ENCODE results near the gene MEI4. TPM values are rescaled to one million over a fixed set of nuclear protein-coding genes. Genes with fewer than 3 reads are reported as not detected.

The MEI4 gene
- total RNA-seq, 1 donor from 2014 or later = not detected

DNA sequence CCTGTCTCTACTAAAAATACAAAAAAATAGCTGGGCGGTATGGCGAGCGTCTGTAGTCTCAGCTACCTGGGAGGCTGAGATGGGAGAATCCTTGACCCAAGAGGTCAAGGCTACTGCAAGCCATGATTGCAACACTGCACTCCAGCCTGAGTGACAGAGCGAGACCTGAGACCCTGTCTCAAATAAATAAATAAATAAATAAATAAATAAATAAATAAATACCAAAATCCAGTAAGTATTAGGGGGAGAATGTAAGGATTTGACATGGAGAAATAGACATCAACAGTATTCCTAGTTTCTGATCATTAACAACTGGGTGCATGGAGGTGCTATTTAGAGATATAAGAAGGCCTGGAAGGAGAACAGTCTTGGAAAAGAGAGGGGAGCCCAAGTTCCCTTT, 125.7 kb downstream of the MEI4 start:
- H3K4me1 Mint-ChIP-seq (ENCODE audit: unreplicated experiment) = no peaks in the 10 kb centered on the region
- TF ChIP-seq, protein P1, sequence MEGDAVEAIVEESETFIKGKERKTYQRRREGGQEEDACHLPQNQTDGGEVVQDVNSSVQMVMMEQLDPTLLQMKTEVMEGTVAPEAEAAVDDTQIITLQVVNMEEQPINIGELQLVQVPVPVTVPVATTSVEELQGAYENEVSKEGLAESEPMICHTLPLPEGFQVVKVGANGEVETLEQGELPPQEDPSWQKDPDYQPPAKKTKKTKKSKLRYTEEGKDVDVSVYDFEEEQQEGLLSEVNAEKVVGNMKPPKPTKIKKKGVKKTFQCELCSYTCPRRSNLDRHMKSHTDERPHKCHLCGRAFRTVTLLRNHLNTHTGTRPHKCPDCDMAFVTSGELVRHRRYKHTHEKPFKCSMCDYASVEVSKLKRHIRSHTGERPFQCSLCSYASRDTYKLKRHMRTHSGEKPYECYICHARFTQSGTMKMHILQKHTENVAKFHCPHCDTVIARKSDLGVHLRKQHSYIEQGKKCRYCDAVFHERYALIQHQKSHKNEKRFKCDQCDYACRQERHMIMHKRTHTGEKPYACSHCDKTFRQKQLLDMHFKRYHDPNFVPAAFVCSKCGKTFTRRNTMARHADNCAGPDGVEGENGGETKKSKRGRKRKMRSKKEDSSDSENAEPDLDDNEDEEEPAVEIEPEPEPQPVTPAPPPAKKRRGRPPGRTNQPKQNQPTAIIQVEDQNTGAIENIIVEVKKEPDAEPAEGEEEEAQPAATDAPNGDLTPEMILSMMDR (IDR thresholded peaks at IDR 0.05) = no peak
- no peak overlapping the region for H3K27ac Mint-ChIP-seq (ENCODE audit: unreplicated experiment)
- H3K9me3 Mint-ChIP-seq (ENCODE audit: unreplicated experiment) = no peaks in the 10 kb centered on the region
- no peaks in the 10 kb centered on the region for H3K27me3 Mint-ChIP-seq (ENCODE audit: unreplicated experiment)
- H3K4me3 Mint-ChIP-seq (ENCODE audit: unreplicated experiment) = no peak overlapping the region
- H3K36me3 Mint-ChIP-seq (ENCODE audit: unreplicated experiment) = no peaks in the 10 kb centered on the region
- no peak for DNase-seq (ENCODE audit: extremely low spot score, unreplicated experiment)

DNA sequence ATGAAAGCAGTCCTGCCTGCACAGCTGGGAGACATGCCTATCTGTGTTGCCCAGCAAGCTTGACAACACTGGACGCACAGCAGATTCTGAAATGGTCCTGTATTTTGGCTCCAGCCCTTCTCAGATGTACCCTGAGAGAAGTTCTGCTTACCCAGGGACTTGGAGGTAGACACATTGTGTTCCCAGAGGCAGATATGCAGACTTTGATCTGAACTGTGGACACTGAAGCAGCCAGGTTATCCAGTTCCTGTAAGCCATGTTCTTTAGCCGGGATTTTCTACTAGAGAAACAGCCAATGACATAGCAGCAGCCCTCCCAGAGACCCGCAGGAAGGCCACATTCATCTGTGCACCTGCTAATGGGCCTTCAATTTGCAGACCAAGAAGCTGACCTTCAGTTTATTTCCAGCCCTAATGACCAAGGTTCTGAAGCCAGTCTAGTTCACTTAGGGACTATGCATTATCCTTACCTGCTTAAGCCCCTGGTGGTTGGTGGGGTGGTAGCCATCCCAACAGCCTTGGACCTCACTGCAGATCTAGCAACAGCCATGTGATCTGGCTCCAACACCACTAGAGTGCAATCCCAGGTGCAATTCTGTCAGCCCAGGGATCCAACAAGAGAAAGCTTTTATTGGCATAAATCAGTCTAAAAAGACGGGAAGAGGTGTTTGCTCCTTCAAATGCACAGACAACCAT, 134.2 kb downstream of the MEI4 start:
- Mint-ChIP-seq H3K9me3 (ENCODE audit: unreplicated experiment) (peaks cover 5% of the 10 kb centered on the region), H3K27ac (ENCODE audit: unreplicated experiment) (no peak overlapping the region), H3K4me1 (ENCODE audit: unreplicated experiment) (no peaks in the 10 kb centered on the region), H3K4me3 (ENCODE audit: unreplicated experiment) (no peak overlapping the region), H3K36me3 (ENCODE audit: unreplicated experiment) (no peaks in the 10 kb centered on the region), H3K27me3 (ENCODE audit: unreplicated experiment) (no peaks in the 10 kb centered on the region)
- TF ChIP-seq, protein P1 (IDR thresholded peaks at IDR 0.05) = no peak
- no peak for DNase-seq (ENCODE audit: extremely low spot score, unreplicated experiment)

DNA sequence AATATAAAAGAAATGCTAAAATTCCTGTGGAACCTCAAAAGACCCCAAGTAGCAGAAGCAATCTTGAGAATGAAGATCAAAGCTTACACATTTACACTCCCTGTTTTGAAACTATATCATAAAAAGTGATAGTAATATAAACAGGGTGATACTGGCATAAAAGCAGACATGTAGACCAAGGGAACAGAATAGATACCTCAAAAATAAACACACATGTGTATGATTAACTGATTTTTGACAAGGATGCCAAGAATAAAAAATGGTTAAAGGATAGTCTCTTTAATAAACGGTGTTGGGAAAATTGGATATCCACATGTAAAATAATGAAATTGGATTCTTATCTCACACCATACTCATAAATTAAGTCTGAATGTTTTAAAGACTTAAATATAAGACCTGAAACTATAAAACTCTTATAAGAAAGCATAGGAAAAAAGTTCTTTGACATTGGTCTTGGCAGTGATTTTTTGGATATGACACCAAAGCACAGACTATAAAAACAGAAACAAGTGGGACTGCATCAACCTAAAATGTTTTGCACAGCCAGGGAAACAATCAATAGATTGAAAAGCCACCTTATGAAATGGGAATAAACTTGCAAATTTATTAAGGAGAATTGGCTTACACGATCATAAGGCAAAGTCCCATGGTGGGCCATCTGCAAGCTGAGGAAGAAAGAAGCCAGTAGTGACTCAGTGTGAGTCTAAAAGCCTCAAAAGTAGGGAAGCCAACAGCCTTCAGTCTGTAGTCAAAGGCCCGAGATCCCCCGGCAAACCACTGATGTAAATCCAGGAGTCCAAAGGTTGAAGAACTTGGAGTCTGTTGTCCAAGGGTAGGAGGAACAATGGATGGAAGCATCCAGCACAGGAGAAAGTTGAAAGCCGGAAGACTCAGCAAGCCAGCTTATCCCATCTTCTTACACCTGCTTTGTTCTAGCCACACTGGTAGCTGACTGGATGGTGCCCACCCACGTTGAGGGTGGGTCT, 144.3 kb downstream of the MEI4 start:
- TF ChIP-seq, protein P1 (IDR thresholded peaks at IDR 0.05) = no peak
- no peaks in the 10 kb centered on the region for H3K4me1 Mint-ChIP-seq (ENCODE audit: unreplicated experiment)
- no peak overlapping the region for H3K4me3 Mint-ChIP-seq (ENCODE audit: unreplicated experiment)
- H3K9me3 Mint-ChIP-seq (ENCODE audit: unreplicated experiment) = peaks cover 16% of the 10 kb centered on the region
- no peak for DNase-seq (ENCODE audit: extremely low spot score, unreplicated experiment)
- H3K27ac Mint-ChIP-seq (ENCODE audit: unreplicated experiment) = no peak overlapping the region
- no peaks in the 10 kb centered on the region for H3K36me3 Mint-ChIP-seq (ENCODE audit: unreplicated experiment)
- no peaks in the 10 kb centered on the region for H3K27me3 Mint-ChIP-seq (ENCODE audit: unreplicated experiment)

DNA sequence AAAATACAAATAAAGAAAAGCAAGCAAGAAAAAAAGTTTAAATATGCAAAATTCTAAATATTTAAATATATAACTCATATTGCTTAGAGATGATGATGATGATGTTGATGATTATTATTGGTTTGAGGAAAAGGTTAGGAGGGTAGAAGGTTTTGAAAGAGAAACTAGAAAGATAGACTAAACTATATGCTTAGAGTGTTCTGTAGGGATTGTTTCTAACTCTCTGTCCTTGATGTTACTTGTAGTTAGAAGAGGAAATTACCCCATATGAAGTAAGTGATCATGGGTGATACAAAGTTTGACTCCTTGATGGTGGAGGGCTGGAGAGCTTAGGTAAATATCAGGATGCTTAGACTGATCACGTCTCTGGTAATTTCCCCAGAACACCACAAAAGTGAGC, 159.5 kb downstream of the MEI4 start:
- H3K9me3 Mint-ChIP-seq (ENCODE audit: unreplicated experiment) = no peaks in the 10 kb centered on the region
- H3K36me3 Mint-ChIP-seq (ENCODE audit: unreplicated experiment) = no peaks in the 10 kb centered on the region
- TF ChIP-seq, protein P1 (IDR thresholded peaks at IDR 0.05) = no peak
- no peaks in the 10 kb centered on the region for H3K4me1 Mint-ChIP-seq (ENCODE audit: unreplicated experiment)
- H3K4me3 Mint-ChIP-seq (ENCODE audit: unreplicated experiment) = no peak overlapping the region
- DNase-seq (ENCODE audit: extremely low spot score, unreplicated experiment) = no peak
- H3K27ac Mint-ChIP-seq (ENCODE audit: unreplicated experiment) = no peak overlapping the region
- H3K27me3 Mint-ChIP-seq (ENCODE audit: unreplicated experiment) = no peaks in the 10 kb centered on the region

DNA sequence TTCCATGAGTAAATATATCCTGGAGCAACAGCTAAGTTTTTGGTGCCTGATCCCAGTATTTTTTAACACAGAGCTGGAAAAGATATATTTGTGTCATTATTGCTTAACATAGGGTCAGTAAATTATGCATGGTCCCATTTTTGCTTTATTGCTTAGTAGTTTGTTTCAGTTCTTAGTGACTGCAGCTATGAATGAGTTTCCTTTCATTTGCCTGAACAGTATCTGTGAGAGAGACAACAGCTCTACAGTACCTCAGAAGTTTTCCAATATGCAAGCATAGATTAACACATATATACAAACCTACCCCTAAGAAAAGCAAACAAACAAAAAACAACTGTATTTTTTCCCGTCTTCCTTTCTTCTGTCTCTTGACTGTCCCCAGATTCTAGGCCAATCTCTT, 160.3 kb downstream of the MEI4 start:
- Mint-ChIP-seq H3K27me3 (ENCODE audit: unreplicated experiment) (no peaks in the 10 kb centered on the region), H3K9me3 (ENCODE audit: unreplicated experiment) (no peaks in the 10 kb centered on the region), H3K36me3 (ENCODE audit: unreplicated experiment) (no peaks in the 10 kb centered on the region), H3K4me1 (ENCODE audit: unreplicated experiment) (no peaks in the 10 kb centered on the region), H3K27ac (ENCODE audit: unreplicated experiment) (no peak overlapping the region), H3K4me3 (ENCODE audit: unreplicated experiment) (no peak overlapping the region)
- TF ChIP-seq, protein P1 (IDR thresholded peaks at IDR 0.05) = no peak
- DNase-seq (ENCODE audit: extremely low spot score, unreplicated experiment) = no peak

All from osteocyte (in vitro differentiated cells).